HG02938 (cell line): ENCODE measurements around the gene LGR4.

ENCODE experiments used
- ATAC-seq: cut with Tn5 transposase; IDR thresholded peaks from one replicate; pipeline ENCODE4 v1.9.1; 2021; ENCODE audit warnings: mild to moderate bottlenecking, moderate library complexity; ENCODE audit not compliant: unreplicated experiment

Gene LGR4

DNA sequence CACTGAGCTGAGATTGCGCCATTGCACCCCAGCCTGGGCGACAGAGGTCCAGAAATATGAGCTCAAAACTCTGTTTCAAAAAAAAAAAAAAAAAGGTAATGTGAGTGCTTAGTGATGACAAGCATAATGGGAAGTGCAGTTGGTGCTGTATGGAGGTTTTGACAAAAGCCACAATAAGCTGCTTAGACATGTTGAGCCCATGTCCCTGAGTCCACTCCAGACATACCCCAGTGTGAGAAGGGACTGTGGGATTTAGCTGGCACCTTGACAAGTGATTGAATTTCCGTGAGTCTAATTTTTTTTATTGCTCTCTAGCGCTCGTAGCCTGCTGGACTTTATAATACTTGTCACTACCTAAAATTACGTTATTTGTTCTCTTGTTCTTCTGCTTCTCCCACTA, 15.1 kb upstream of the LGR4 start:
- no peak for ATAC-seq

DNA sequence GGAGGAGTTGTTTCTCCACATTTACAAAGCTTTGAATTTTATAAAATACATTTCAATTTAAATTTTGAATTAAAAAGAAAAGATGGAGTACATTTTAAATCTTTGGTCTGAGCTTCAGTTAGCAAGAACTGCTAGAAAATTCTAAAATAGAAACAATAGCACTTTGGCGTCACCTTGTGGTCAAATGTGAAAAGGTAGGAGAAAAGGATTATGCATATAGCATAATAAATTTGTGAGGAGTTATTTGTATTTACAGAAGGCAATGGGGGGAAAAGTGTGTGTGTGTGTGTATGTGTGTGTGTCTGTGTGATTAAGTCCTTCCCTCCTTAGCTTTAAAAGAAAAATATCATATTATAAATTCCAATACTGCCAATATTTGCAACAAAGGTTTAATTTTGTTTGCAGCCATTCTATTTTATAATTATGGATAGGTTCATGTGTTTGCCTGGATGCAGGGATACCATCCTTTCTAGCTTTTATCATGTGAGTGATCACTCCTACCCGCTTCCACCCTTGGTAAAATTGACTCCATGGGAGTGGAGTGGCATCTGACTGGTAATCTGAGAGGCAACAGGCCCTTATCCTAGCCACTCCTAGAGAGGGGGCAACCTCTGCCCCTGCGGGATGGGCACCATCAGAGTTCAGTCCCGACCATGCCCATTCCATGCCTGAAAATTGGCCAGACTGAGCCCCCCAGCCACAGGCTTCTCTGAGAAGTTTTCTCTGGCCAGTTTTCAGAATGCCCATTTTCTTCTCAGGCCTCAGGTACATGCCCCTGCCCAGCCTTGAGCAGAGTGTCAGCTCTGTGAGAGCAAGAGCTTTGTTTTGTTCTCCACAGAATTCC, 13.6 kb upstream of the LGR4 start:
- peak; percentile 66 for ATAC-seq

GRCh38 chr11:27482793-27483192, 10.2 kb upstream of the LGR4 start:
- ATAC-seq: no peak

GRCh38 chr11:27481992-27482391, 9.4 kb upstream of the LGR4 start:
- ATAC-seq: no peak

DNA sequence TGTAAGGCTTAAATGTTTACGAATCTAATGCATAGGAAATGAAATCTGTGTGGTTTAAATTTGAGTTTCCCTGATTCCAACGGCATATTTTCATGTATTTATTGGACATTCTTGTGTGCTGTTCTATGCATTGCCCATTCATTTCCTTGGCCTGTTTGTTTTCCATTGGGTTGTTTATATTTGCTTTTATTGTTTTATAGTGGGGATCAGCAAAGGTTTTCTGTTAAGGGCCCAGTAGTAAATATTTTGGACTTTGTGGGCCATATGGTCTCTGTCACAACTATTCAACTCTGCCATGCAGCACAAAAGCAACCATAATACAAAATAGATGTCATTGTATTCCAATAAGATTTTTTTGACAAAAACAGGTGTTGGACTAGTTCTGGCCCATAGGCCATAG, 5.2 kb upstream of the LGR4 start:
- no peak for ATAC-seq

GRCh38 chr11:27477243-27477642, 4.7 kb upstream of the LGR4 start:
- ATAC-seq: no peak

GRCh38 chr11:27475622-27476021, 3.0 kb upstream of the LGR4 start:
- no peak for ATAC-seq

- no peak for ATAC-seq
Observed at GRCh38 chr11:27473017-27473406, 422 bp upstream of the LGR4 start.

- ATAC-seq: peak; percentile 36
Observed at GRCh38 chr11:27471589-27472397, 797 bp downstream of the LGR4 start.

- ATAC-seq: no peak
Observed at GRCh38 chr11:27470826-27471588, 1.6 kb downstream of the LGR4 start.

- ATAC-seq: no peak
Observed at GRCh38 chr11:27470166-27470565, 2.4 kb downstream of the LGR4 start.

DNA sequence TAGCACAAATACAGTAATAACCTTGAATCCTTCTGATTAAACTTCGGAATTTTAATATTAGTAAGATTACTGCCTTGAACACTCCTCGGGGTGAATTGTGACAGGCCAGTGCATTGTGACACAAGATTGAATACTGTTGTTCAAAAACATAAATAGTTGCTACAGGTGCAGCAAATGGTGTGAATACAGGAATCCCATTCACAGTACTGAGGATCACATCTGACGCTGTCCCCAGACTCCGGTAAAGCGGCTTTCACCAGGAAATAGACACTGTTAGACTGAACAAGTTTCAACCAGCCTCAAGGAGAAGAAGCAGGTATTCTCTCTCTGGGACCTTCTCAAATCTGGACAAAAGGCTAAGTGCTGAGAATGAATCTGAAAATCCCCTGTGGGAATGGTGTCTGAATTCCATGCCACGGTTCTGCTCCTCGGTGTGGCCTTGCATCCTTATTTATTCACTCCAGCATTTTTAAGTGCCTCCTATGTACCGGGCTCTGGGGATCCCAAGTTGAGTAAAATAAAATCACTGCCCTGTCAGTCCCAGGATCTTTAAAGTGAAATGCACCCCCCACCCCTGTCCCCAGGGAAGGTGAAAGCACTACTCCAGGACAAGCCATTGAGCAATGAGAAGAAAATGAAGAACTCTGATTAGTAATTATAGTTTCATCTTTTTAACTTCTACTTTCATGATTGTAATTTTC, 3.4 kb downstream of the LGR4 start:
- ATAC-seq: no peak

- no peak for ATAC-seq
Observed at GRCh38 chr11:27468209-27468994, 4.2 kb downstream of the LGR4 start.

- ATAC-seq: no peak
Observed at GRCh38 chr11:27467181-27467913, 5.2 kb downstream of the LGR4 start.

DNA sequence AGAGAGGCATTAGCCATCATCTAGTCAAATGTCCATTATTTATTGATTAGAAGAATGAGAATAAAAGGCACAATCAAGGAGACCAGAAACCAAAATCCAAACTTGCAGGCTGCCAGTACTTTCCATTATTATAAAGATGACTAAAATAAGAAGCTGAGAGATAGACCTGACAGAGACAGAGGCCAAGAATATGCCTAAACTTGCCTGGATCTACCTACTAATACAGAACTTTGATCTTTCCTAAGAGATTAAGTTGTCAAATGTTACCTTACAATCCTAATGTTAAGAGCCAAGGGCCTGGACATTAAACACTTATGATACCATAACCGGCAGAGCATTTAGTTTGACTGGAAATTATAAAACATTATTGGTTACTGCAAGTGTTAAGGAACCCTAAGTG, 6.2 kb downstream of the LGR4 start:
- ATAC-seq: no peak

- ATAC-seq: no peak
Observed at GRCh38 chr11:27465629-27466028, 7.0 kb downstream of the LGR4 start.

DNA sequence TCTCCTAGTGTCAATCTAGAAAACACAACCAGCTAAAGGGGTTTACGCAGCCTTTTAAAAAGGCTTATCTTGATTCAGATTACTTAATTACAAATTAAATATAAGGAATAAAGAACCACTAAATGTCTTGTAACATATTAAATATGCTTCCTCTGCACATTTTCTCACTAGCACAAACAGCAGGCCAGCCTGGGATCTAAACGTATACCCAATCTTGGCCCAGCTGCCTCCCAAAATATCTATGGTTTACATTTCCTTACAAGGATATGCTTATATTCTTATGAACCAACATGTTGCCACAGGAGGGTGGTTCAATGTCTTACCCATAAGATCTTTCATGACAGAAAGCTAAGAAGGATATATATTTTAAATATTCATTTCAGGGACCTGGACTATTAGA, 7.7 kb downstream of the LGR4 start:
- ATAC-seq: no peak

DNA sequence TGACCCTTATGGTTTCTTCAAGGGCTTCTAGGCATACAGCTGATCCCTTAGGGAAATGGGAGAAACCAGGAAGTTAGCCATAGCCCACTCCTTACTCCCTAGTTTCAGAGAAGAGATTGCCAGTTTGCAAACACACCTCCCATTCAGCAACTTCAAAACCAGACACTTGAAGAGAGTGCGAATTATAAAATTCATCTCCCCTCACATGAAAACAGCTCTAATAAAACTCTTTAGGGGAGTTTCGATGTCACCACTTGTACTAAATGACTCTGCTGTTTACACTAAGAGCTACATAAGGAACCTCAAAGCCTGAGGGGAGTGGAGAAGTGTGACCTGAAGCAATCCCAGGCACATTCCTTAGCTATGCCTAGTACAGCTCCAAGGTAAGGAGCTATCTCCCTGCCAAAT, 8.3 kb downstream of the LGR4 start:
- no peak for ATAC-seq

- no peak for ATAC-seq
Observed at GRCh38 chr11:27462543-27462942, 10.0 kb downstream of the LGR4 start.
